EH (cell line): Measurements from ENCODE around the gene MAN1B1.

ENCODE experiments used
- DNase-seq: peaks from one replicate; pipeline ENCODE4 v3.0.0-alpha.2; 2015; ENCODE audit warnings: low read depth

The MAN1B1 gene

GRCh38 chr9:137086531-137087408 lies at the start of gene MAN1B1:
MAN1B1 (plus strand) TSS chr9:137086985; CDS start chr9:137087000, 15 bp downstream.
- peak; percentile 99 for DNase-seq

DNA sequence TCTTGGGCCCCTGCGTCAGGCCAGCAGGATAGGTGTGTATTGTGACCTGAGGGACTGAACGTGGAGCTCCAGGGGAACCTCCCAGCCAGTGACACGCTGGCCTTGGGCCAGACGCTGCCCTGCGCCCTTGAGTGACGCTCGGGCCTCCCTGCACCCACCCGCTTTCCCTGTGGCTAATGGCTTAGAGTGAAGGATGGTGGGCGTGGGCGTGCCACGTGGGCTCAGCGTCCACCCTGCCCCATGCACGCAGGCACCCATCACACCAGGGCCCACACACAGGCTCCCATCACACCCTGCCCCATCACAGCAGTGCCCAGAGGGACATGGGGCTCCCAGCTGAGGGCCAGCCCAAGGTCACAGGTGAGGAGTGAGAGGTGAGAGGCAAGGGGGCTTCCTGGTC lies 49.8 kb upstream of the MAN1B1 start:
- DNase-seq, result no peak

DNA sequence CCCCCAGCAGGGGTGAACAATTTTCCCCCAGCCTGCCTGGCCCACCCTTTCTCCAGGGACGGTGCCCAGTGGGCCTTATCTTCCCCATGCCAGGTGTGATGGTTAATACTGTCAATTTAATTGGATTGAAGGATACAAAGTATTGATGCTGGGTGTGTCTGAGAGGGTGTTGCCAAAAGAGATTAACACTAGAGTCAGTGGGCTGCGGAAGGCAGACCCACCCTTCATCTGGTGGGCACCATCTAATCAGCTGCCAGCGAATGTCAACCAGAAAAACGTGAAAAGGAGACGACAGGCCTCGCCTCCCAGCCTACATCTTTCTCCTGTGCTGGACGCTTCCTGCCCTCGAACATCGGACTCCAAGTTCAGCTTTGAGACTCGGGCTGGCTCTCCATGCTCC lies 49.3 kb upstream of the MAN1B1 start:
- no peak for DNase-seq

- DNase-seq, result no peak
These were observed 47.9 kb upstream of the MAN1B1 start for GRCh38 chr9:137038916-137039315.

DNA sequence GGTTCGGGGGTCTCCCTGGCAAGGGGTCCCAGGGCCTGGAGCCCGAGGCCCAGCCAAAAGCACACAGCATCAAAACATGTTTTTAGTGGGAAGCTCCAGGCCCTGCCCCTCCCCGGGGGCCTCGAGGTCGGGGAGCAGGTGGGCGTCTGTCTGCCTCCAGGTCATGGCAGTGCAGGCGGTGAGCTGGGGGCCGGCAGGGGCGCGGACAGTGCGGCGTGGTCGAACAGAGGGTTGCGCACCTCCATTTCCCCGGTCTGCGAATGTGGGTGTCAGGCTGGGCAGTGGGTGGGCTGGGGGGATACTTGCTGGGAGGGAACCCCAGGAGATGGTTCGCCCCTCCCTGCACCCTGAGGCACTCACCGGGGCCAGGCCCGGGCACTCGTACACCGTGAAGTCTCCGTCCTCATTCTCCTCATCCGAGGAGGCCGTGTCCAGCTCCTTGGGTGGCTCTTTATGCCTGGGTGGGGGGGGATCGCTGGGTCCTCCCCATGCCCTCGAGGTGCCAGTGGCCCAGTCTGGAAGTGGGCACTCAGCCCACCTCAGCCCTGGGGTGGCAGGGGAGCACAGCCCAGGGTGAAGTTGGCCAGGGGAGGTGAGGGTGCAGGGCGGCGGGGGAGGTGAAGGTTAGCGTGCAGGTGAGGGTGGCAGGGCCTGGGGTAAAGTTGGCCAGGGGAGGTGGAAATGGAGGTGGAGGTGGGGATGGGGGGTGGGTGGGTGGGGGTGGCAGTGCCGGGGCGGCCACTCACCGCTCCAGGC lies 47.0 kb upstream of the MAN1B1 start:
- no peak for DNase-seq

DNA sequence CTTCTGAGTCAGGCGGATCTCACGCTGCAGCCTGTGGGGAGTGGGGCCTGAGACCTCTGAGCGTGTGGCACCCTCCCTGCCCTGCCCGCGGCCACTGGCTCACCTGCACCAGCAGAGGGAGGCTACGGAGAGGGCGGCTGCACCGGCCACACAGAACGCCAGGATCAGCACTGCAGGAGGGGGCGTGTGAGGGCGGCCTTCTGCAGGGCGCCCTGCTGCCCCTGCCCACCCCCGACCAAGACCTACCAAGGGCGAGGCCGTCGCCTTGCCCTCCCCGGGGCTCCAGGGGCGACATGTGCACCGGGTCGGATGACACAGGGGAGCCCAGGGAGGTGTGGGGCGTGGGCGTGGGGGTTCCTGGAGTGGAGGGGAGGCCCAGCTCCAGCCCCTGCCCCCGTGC lies 46.2 kb upstream of the MAN1B1 start:
- DNase-seq, result no peak

DNA sequence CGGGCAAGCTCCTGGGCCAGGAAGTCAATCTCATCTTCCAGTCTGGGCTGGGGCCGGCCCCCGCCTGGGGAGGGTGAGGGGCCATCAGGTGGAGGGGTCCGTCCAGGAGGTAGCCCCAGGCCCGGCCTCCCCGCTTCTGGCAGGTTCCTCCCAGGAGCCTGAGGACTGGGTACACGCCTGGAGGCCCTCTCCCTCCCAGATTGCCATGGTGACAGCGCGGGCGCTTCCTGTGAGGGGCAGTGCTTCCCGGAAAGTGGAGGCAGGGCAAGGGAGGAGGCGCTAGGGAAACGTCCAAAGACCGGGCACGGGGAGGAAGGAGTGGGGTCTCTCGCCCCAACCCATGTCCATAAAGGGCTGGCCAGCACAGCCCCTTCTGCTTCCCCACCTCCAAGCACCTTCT lies 45.7 kb upstream of the MAN1B1 start:
- no peak for DNase-seq

- DNase-seq, result no peak
These were observed 43.7 kb upstream of the MAN1B1 start for GRCh38 chr9:137042751-137043727.

DNA sequence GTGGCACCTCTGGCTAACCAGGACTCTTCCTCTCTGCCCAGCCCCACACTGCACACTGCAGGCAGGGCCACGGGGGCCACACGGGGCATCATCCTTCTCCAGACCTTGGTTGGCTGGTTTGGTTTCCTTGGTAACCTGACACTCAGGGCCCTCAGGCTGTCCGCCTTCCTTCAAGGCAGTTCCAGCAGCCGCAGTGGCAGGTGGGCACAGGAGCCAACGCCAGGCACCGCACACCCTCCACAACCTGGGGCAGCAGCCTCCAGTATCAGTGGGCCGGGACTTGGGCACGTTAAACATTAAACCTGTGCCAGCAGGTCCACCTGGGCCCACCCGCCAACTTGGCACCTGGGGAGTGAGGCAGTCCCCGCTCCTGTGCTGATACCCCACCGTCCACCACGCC lies 42.7 kb upstream of the MAN1B1 start:
- no peak for DNase-seq

DNA sequence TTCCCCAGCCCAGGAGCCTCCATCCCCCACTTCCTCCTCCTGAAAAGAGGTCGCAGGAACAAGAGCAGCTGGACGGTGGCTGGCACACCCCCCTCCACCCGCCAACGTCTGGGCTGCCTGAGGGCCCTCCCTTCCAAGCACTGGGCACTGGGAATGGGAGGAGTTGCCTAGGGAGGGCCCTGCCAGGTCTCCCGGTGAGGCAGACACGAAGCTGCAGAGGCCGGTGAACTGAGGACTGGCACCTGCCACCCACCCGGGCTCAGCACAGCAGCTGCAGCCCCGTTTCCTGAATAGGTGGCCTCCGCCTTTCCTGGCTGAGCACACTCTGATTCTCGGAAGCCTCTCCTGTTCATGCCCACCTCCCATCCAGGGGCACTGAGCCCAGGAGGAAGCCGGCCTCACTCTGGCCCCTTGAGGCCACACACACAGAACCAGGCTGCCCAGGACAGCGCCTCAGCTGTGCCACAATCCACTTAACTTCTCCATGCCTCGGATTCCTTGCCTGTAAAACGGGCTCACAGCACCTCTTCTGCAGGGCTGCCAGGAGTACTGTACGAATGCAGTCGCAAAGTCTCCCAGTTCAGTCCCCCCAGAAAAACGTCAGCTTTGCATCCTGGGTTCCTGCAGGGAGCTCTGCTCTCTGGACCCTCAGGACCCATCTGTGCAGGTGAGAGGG lies 42.1 kb upstream of the MAN1B1 start:
- DNase-seq, result no peak

DNA sequence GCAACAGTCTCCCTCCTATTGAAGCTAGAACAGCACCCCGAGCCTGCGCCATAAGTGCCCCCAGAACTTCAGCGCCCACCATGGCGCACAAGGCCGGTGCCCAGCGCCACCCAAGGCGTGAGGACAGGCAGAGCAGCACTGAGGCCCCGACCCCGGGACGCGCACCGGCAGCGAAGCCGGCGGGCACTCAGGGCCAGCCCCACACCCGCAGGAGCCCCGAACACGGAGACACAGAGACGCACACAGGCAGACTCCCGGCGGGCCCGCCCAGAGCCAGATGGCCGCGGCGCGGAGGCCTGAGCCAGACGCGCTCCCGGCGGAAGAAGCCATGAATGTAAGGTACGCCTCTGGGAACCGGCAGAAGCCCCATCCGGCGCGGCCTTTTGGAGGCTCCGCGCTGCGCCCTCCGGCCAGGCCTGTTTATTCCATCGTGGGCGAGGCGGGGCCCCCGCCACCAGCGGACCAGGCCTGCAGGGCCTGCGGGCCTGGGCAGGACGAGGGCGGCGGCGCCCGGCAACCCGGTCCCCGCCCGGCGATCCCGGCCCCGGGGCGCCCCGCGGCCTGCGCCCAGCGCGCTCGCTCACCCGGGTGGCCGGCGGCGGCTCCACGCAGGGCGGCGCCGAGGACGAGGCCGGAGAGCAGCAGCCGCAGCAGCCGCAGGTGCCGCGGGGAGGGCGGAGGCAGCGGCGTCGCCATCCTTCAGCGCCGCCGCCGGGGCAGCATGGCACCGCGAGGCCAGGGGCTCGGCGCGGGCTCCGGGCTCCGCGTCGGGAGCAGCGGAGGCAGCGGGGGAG lies 41.3 kb upstream of the MAN1B1 start:
- DNase-seq, result peak; percentile 55

DNA sequence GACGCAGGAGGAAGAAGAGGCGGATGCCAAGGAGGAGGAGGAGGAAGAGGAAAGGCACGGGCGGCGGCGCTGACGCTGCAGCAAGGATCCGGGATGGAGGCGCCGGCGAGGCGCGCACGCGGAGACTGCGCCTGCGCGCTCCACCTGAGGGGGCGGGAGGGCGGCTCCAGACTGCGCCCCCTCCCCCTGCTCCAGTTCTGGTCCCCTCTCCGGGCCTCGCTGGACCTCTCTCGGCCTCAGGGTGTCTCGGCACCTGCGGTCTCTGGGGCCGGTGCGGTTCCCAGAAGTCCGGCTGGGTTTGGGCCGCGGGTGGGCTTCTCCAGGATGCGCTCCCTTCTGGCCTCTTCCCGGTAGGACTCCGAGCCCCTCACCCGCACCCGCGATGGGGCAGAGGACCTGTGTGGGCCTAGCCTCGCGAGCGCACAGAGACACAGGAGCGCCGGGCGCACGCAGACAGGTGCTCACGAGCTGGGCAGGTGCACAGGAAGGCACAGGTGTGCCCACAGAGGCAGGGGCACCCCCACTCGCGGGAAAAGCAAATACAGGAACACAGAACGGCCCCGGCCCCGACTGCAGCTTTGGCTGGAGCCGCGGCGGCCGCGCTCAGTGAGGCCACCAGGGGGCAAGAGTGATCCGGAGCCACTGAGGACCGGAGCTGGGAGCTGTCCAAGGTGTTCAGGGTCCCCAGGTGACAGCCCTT lies 40.5 kb upstream of the MAN1B1 start, which contains the start of gene NPDC1:
Gene NPDC1, minus strand, starts transcription at position 90 of the 700 bp plus-strand sequence. CDS start 188 bp downstream, outside the sequence.
- DNase-seq, result peak; percentile 77

DNA sequence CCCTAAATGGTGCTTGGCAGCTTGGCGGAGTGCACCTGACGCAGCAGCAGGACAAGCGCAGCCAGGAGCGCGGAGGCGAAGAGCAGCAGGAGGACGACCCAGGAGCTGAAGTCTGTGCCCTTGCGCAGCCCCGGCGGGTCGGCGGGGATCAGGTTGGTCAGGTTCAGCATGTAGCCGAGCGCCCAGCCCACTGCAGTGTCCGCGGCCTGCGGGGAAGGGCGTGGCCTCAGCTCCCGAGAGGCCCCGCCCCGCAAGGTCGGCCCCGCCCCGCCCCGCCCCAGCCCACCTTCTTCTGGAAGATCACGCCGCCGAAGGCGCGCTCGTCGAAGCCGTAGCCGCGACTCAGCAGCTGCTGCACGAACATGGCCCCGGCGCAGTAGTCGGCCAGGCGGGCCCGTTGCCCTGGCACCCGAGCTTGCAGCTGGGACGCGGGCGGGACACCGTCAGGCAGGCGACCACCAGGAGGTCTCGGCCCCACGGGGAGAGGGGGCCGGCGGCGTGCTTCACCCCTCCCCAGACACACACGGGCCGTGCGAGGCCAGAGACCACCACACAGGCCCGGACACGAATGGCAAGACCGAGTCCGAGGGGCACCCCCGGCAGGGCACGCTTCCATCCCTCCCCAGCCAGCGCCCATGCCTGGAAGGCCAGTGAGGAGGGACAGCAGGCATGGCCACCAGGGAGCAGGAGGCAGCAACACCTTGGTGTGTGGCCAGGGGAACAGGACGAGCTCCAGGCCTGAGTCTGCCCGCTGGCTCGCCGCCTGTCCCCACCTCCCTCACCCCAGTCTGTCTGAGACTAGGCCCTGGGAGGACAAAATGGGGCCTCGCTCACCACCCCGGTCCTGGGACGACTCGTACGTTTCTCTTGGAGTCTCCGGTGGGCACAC lies 37.9 kb upstream of the MAN1B1 start:
- no peak for DNase-seq

GRCh38 chr9:137049544-137050449 lies 37.0 kb upstream of the MAN1B1 start:
- peak; percentile 51 for DNase-seq

DNA sequence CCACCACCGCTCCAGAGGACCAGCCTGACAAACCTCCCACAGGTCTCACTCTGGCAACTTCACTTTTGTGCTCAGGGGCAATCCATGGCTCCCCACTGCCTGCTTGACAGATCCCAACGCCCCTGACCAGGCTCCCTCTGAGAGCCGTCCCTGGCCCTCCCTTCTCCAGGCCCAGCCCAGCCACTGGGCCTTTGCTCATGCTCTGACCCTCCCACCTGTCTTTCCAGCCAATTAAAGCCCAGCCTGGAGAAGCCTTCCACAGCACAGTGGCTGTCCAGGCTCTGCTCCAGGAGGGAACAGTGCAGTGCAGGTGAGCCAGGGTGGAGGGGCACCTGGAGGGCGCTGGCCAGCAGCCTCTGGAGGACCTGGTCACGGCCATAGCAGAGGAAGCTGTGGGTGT lies 36.2 kb upstream of the MAN1B1 start:
- no peak for DNase-seq

GRCh38 chr9:137051145-137051724 lies 35.5 kb upstream of the MAN1B1 start:
- no peak for DNase-seq

DNA sequence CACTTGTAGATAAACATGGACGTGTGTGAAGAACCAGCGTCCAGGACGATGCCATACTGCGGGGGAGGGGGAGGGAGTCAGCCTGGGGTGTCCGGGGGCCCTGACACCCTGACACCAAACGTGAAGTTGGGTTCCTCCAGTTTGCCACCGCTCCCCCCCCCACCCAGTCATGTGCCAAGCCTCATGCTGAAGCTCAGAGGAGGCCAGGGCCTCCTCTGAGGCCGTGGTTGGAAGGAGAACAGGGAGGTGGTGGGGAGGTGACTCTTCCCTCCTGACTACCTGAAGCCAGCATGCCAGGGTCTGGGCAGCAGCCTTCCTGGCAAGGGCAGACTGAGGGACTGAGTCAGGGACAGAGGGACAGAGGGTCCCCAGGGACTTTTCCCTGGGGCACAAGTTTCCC lies 34.5 kb upstream of the MAN1B1 start:
- DNase-seq, result no peak
